GM12874 (cell line): ENCODE results near the gene AREL1.

ENCODE experiments used
- TF ChIP-seq, protein P1 (sequence below): IDR thresholded peaks from 2 replicates; pipeline ENCODE4 v1.5.1; 2011; ENCODE audit warnings: low read depth, mild to moderate bottlenecking, control low read depth, low read length, moderate library complexity; ENCODE audit not compliant: insufficient read depth

AREL1 gene

GRCh38 chr14:74649673-74650072 is 63.2 kb downstream of the AREL1 start:
- TF ChIP-seq, protein P1, sequence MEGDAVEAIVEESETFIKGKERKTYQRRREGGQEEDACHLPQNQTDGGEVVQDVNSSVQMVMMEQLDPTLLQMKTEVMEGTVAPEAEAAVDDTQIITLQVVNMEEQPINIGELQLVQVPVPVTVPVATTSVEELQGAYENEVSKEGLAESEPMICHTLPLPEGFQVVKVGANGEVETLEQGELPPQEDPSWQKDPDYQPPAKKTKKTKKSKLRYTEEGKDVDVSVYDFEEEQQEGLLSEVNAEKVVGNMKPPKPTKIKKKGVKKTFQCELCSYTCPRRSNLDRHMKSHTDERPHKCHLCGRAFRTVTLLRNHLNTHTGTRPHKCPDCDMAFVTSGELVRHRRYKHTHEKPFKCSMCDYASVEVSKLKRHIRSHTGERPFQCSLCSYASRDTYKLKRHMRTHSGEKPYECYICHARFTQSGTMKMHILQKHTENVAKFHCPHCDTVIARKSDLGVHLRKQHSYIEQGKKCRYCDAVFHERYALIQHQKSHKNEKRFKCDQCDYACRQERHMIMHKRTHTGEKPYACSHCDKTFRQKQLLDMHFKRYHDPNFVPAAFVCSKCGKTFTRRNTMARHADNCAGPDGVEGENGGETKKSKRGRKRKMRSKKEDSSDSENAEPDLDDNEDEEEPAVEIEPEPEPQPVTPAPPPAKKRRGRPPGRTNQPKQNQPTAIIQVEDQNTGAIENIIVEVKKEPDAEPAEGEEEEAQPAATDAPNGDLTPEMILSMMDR: no peak

GRCh38 chr14:74649167-74649566 is 63.7 kb downstream of the AREL1 start:
- TF ChIP-seq, protein P1: no peak

GRCh38 chr14:74648601-74649000 is 64.3 kb downstream of the AREL1 start:
- TF ChIP-seq, protein P1: no peak

DNA sequence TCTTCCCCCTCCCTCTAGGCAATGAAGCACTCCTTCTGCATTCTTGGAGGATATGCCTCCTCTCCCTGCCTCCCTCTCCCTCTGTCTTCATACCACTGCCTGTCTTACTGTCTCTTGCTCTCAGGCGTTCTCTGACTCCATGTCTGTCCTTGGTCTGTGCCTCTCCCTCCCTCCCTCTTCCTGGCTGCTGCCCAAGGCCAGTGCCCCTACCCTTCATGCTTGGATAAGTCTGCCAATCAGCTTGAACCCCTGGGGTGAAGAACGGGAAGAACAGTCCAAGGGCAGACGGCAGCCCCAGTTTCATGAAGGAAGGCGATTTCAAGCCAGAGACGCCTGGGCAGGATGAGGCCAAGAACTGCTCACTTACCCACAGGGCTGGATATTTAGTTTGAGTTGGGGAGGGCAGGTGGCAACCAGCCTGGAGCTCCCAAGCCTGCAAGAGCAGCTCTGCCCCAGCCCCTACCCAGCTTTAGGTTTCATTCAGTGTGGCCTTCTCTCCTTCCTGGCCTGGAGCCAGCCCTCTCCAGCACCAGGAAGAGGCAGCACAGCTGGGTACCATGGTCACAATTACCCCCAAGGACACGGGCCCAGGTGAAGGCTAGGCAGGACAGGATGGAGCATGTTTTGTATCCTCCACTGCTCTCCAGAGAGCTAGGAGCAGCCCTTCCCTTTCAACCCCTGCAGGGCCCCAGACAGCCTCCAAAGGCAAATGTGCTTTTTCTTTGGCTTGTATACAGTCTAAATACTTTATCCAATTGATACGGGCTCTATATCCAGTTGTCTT is 65.0 kb downstream of the AREL1 start:
- TF ChIP-seq, protein P1: no peak

DNA sequence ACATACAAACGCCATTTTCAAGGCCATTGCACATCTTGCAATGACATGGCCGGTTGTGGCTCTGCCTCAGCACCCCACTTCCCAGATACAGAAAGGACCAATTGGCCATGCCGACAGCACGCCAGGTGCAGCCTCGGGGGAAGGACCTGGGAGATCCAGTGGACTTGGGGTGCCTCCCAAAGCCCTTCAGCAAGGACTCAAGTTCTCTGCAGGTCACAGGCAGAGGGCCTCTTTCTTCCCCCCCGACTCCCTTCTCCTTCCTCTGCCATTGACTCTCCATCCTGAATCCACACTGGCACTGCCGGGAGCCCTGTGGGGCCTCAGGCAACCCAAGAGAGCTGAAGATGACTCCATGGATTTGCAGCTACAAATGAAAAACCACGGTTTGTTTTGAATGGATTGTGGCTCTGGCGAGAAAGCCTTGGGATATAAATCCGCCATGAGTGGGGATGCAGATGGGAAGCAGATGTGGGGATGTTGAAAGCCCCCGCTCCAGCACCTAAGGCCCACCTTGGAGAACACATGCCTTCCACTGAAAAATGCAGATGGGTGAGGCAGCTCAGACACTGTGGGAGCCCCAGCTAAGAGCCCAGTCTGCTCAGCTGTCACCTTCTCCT is 65.7 kb downstream of the AREL1 start:
- TF ChIP-seq, protein P1: no peak

DNA sequence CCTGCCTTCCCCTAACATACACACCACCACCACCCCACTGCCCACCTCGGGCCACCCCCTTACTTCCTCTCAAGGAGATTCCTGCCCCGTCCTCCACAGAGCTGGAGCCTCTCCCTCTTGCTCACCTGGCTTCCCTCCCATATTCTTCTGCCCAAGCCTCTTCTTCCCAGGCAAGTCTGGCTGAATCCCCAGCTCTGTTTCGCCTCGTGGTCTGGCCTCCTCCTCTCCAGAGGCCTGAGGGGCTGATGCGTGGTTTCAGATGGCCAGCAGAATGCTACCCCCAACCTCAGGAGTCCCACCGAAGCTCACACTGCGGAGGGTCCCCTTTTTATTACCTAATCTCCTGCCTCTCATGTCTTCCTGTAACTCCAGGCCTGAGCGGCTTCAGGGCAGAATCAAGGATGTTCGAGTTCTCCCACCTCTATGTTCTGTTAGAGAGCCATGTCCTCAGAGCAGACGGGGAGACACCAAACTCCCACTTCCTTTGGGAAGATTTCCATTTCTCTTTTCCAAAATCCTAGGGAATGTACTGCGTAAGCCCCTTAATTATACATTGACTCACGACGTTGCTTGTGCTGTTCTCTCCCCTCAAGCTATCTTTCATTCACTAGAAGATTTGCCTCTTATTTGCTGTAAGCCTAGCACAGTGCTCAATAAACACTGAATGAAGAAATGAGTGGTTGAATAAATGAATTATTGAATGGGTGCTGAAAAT is 67.0 kb downstream of the AREL1 start:
- TF ChIP-seq, protein P1: no peak

- TF ChIP-seq, protein P1: no peak
Observed at GRCh38 chr14:74645244-74645643, 67.6 kb downstream of the AREL1 start.
